ENCODE results near the gene PERM1.

- no peak for TF ChIP-seq CTCF (conservative IDR thresholded peaks at IDR 0.05)
- TF ChIP-seq EZH2 (IDR thresholded peaks at IDR 0.05; ENCODE audit: low read depth) = no peak; the same call in 1 of the 2 replicates
Observed at GRCh38 chr1:941015-941587, 40.8 kb downstream of the PERM1 start.
